ENCODE data around the gene TET1. TPM values are rescaled to one million over a fixed set of nuclear protein-coding genes. Genes with fewer than 3 reads are reported as not detected.
A peak's percentile ranks its signal among the peaks of the same experiment; 100 is the strongest.

The TET1 gene
- total and polyA plus RNA-seq, 9 of the 15 experiments (the other 6 are each of a cell fraction or from before 2014, with no cell fraction given) = 2.6 to 21.3 (median 11.6) TPM

GRCh38 chr10:68561865-68562649 lies 1.9 kb downstream of the TET1 start (continued):
- TF ChIP-seq, protein P1, sequence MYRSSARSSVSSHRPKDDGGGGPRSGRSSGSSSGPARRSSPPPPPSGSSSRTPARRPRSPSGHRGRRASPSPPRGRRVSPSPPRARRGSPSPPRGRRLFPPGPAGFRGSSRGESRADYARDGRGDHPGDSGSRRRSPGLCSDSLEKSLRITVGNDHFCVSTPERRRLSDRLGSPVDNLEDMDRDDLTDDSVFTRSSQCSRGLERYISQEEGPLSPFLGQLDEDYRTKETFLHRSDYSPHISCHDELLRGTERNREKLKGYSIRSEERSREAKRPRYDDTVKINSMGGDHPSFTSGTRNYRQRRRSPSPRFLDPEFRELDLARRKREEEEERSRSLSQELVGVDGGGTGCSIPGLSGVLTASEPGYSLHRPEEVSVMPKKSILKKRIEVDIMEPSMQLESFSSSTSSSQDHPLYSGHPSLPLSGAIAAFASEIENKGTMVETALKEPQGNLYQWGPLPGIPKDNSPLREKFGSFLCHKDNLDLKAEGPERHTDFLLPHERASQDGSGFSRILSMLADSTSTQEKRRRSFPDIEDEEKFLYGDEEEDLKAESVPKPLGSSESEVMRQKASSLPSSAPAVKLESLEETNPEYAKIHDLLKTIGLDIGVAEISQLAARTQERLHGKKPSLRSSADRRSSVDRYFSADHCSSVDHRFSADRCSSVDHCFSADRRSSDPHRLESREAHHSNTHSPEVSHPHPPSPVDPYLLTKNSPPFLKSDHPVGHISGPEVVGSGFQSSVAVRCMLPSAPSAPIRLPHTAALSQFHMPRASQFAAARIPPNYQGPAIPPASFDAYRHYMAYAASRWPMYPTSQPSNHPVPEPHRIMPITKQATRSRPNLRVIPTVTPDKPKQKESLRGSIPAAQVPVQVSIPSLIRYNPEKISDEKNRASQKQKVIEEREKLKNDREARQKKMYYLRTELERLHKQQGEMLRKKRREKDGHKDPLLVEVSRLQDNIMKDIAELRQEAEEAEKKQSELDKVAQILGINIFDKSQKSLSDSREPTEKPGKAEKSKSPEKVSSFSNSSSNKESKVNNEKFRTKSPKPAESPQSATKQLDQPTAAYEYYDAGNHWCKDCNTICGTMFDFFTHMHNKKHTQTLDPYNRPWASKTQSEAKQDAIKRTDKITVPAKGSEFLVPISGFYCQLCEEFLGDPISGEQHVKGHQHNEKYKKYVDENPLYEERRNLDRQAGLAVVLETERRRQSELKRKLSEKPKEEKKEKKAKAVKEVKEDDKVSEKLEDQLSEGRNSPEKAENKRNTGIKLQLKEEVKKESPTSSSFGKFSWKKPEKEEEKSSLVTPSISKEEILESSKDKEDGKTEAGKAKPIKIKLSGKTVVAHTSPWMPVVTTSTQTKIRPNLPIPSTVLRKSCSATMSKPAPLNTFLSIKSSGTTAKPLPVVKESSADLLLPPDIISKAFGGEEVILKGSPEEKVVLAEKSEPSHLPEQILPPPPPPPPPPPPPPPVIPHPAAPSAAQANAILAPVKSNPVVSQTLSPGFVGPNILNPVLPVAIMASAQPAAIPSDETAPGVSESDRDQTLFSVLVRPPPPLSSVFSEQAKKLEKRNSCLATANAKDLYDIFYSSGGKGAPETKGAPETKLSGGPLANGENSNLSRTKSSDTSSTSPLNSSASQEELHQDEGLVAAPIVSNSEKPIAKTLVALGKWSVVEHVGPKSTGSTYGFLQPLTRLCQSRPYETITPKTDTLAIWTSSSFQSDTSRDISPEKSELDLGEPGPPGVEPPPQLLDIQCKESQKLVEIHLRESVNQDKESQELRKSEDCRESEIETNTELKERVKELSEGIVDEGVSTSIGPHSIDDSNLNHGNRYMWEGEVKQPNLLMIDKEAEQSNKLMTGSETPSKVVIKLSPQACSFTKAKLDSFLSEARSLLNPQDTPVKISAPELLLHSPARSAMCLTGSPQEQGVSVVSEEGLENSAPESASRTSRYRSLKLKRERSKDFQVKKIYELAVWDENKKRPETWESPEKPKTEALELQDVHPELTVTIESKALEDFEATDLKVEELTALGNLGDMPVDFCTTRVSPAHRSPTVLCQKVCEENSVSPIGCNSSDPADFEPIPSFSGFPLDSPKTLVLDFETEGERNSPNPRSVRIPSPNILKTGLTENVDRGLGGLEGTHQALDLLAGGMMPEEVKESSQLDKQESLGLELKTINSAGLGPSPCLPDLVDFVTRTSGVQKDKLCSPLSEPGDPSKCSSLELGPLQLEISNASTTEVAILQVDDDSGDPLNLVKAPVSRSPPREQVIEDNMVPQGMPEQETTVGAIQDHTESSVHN (IDR thresholded peaks at IDR 0.05; ENCODE audit: borderline replicate concordance in 1 of 2, low read depth in 1 of 2) = no peak
- no peak for TF ChIP-seq JUNB (CRISPR knock-in tag; conservative IDR thresholded peaks at IDR 0.05)
- no peak for TF ChIP-seq POLR3A (IDR thresholded peaks at IDR 0.05; ENCODE audit: borderline replicate concordance, extremely low read depth, insufficient read depth, insufficient read length)
- TF ChIP-seq CBFB (CRISPR knock-in tag; IDR thresholded peaks at IDR 0.05) = no peak
- TF ChIP-seq USF2 (CRISPR knock-in tag; IDR thresholded peaks at IDR 0.05) = no peak
- no peak for TF ChIP-seq DNMT1 (IDR thresholded peaks at IDR 0.05)
- no peak for TF ChIP-seq RFX5 (IDR thresholded peaks at IDR 0.05; ENCODE audit: low read depth, low read length)
- peak; percentile 74 for TF ChIP-seq CHD1 (IDR thresholded peaks at IDR 0.05; ENCODE audit: low read length)
- 0 out of 2 replicates have a peak, but pooled peaks have one; percentile 24 for TF ChIP-seq CREB1 (IDR thresholded peaks at IDR 0.05)
- no peak for TF ChIP-seq CREB1 (CRISPR knock-in tag; IDR thresholded peaks at IDR 0.05)
- TF ChIP-seq ETV6 (IDR thresholded peaks at IDR 0.05; ENCODE audit: borderline replicate concordance in 1 of 2, low read depth in 2 of 2, low read length in 1 of 2) = no peak
- TF ChIP-seq ETV6 (CRISPR knock-in tag; IDR thresholded peaks at IDR 0.05; ENCODE audit: borderline replicate concordance) = no peak
- no peak for TF ChIP-seq TEAD1 (CRISPR knock-in tag; IDR thresholded peaks at IDR 0.05)
- 0 out of 2 replicates have a peak, but pooled peaks have one; percentile 42 for TF ChIP-seq IFI16 (CRISPR knock-in tag; IDR thresholded peaks at IDR 0.05)

Measured in K562 (cell line).